GM19324 (cell line): Measurements from ENCODE around the gene PPOX.

Experiments used
- ATAC-seq: cut with Tn5 transposase; IDR thresholded peaks from one replicate; pipeline ENCODE4 v1.9.1; 2021; ENCODE audit warnings: mild to moderate bottlenecking, moderate library complexity; ENCODE audit not compliant: unreplicated experiment, low FRiP score

Gene PPOX

GRCh38 chr1:161145832-161146231 is 20.4 kb upstream of the PPOX start:
- no peak for ATAC-seq

GRCh38 chr1:161153176-161153575 is 13.1 kb upstream of the PPOX start:
- no peak for ATAC-seq

GRCh38 chr1:161153682-161154337 is 12.4 kb upstream of the PPOX start, which contains the start of gene UFC1:
Gene UFC1 (plus strand): TSS chr1:161153978. CDS start chr1:161153998, 20 bp downstream.
- ATAC-seq = peak; percentile 83

GRCh38 chr1:161157867-161158266 is 8.4 kb upstream of the PPOX start:
- no peak for ATAC-seq

- no peak for ATAC-seq
Observed at GRCh38 chr1:161158316-161159010, 7.8 kb upstream of the PPOX start.

GRCh38 chr1:161159087-161159912 is 6.9 kb upstream of the PPOX start, which contains the start of gene USP21:
Gene USP21 (plus strand): TSS chr1:161159500. CDS start chr1:161160641, 1,141 bp downstream.
- peak; percentile 86 for ATAC-seq

GRCh38 chr1:161159913-161160243 is 6.3 kb upstream of the PPOX start:
- ATAC-seq = no peak

- ATAC-seq = no peak
Observed at GRCh38 chr1:161160671-161161145, 5.5 kb upstream of the PPOX start.

GRCh38 chr1:161161652-161162051 is 4.6 kb upstream of the PPOX start:
- no peak for ATAC-seq

GRCh38 chr1:161162052-161162451 is 4.2 kb upstream of the PPOX start:
- no peak for ATAC-seq

- ATAC-seq = no peak
Observed at GRCh38 chr1:161162806-161163205, 3.4 kb upstream of the PPOX start.

- no peak for ATAC-seq
Observed at GRCh38 chr1:161163793-161164192, 2.4 kb upstream of the PPOX start.

GRCh38 chr1:161164901-161165610 is 1.2 kb upstream of the PPOX start:
- ATAC-seq = no peak

GRCh38 chr1:161166669-161167548 is 683 bp downstream of the PPOX start:
- no peak for ATAC-seq

GRCh38 chr1:161168906-161169305 is 2.7 kb downstream of the PPOX start:
- ATAC-seq = no peak

GRCh38 chr1:161171191-161171590 is 5.0 kb downstream of the PPOX start:
- ATAC-seq = no peak

GRCh38 chr1:161171696-161172095 is 5.5 kb downstream of the PPOX start:
- ATAC-seq = no peak

GRCh38 chr1:161172349-161172748 is 6.1 kb downstream of the PPOX start:
- ATAC-seq = no peak

GRCh38 chr1:161172776-161173376 is 6.7 kb downstream of the PPOX start:
- no peak for ATAC-seq
